Prostate gland (tissue), 2 donors: ENCODE measurements around the gene ZNF280C.

Experiments used
- CTCF ChIP-seq, 4 experiments: fragments of 200-600 bp in 2 of 4; fragments of 450-650 bp in 2 of 4; sonication (generic) in 2 of 4; IDR thresholded peaks; 1 replicate in 3 of 4; 2 replicates in 1 of 4; pipeline ENCODE4 v1.5.1; 2016 to 2019; ENCODE audit warnings: antibody characterized with exemption in 4 of 4, mild to moderate bottlenecking in 2 of 4, moderate library complexity in 2 of 4
- POLR2A ChIP-seq: fragments of 450-650 bp; IDR thresholded peaks from one replicate; pipeline ENCODE4 v1.6.1; 2016; ENCODE audit warnings: antibody characterized with exemption, mild to moderate bottlenecking
- POLR2AphosphoS5 ChIP-seq: sonication (generic); formaldehyde crosslinking; IDR thresholded peaks from one replicate; pipeline ENCODE4 v1.6.1; 2017; ENCODE audit warnings: antibody characterized with exemption

- no peak for TF ChIP-seq POLR2A
- no peak for TF ChIP-seq CTCF (IDR thresholded peaks at IDR 0.05)
- peak; percentile 63 for TF ChIP-seq POLR2AphosphoS5
Observed at GRCh38 chrX:130197464-130197863, 71.2 kb downstream of the ZNF280C start.
